Measurements from ENCODE around the gene ELL3.

Gene ELL3

GRCh38 chr15:43723151-43723550 is 53.6 kb downstream of the ELL3 start:
- no peak for DNase-seq (ENCODE audit: low read depth)

All from stimulated activated CD8-positive, alpha-beta memory T cell treated with anti-CD3 and anti-CD28 coated beads, Interleukin-12 subunit alpha, Interleukin-12 subunit beta, amount 100 ng/mL, for 4 hours (primary cell).